ENCODE data around the gene SLC22A2. TPM values are rescaled to one million over a fixed set of nuclear protein-coding genes. Genes with fewer than 3 reads are reported as not detected.

Gene SLC22A2
- total and polyA plus RNA-seq, 9 of the 15 experiments (the other 6 are each of a cell fraction or from before 2014, with no cell fraction given): not detected

- CTCF ChIA-PET (ENCODE audit: low intra/inter-chr PET ratio): no interaction called here
- no peaks in the 10 kb centered on the region for H3K9me1 ChIP-seq (ENCODE audit: control insufficient read depth, insufficient read depth, low read length)
- H3K9me3 ChIP-seq (replicated peaks; ENCODE audit: control insufficient read depth, insufficient read depth, low read depth, low read length): no peaks in the 10 kb centered on the region
- no peaks in the 10 kb centered on the region for H3K4me1 ChIP-seq (replicated peaks in 1 of 2; ENCODE audit: control insufficient read depth in 2 of 2, insufficient read depth in 2 of 2, low read length in 2 of 2)
- ATAC-seq: no peak
- DNase-seq (ENCODE audit: extremely low read depth in 1 of 4, low spot score in 3 of 4): no peak
- BruUV-seq (replicated peaks): no TSS peak
- 1% methylated on average over 6 of the region's 6 CpGs for WGBS (ENCODE audit: insufficient coverage, low coverage, missing lambda C conversion rate)
- no peak for FAIRE-seq
- peaks cover 6 to 26% of the 10 kb centered on the region in 2 experiments; a peak in 4 of 5 replicates for H3K27me3 ChIP-seq (ENCODE audit: control insufficient read depth in 2 of 2, insufficient read depth in 2 of 2, low read length in 2 of 2)
- POLR2A ChIA-PET: no interaction called here
- intact Hi-C loops (cut with micrococcal nuclease) (no loop called here), in situ Hi-C loops (cut with MboI) (no loop called here)
- H3K4me2 ChIP-seq (ENCODE audit: insufficient read depth, low read length): no peak overlapping the region
- no peak overlapping the region for H2AFZ ChIP-seq (ENCODE audit: low read depth, low read length)
- H4K20me1 ChIP-seq (replicated peaks; ENCODE audit: control insufficient read depth, insufficient read depth, low read length): no peaks in the 10 kb centered on the region
- H3K4me3 ChIP-seq: no peak overlapping the region
- H3K79me2 ChIP-seq (ENCODE audit: control insufficient read depth, insufficient read depth, low read length): no peaks in the 10 kb centered on the region
- H3K27ac ChIP-seq (ENCODE audit: extremely low read depth, low read depth, low read length): no peak overlapping the region
- H3K36me3 ChIP-seq (ENCODE audit: control insufficient read depth, insufficient read depth, low read length): no peaks in the 10 kb centered on the region
- H3K9ac ChIP-seq (ENCODE audit: insufficient read depth in 1 of 2, low read depth in 2 of 2, low read length in 2 of 2): no peak overlapping the region
- TF ChIP-seq, protein P1, sequence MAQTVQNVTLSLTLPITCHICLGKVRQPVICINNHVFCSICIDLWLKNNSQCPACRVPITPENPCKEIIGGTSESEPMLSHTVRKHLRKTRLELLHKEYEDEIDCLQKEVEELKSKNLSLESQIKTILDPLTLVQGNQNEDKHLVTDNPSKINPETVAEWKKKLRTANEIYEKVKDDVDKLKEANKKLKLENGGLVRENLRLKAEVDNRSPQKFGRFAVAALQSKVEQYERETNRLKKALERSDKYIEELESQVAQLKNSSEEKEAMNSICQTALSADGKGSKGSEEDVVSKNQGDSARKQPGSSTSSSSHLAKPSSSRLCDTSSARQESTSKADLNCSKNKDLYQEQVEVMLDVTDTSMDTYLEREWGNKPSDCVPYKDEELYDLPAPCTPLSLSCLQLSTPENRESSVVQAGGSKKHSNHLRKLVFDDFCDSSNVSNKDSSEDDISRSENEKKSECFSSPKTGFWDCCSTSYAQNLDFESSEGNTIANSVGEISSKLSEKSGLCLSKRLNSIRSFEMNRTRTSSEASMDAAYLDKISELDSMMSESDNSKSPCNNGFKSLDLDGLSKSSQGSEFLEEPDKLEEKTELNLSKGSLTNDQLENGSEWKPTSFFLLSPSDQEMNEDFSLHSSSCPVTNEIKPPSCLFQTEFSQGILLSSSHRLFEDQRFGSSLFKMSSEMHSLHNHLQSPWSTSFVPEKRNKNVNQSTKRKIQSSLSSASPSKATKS (CRISPR knock-in tag; IDR thresholded peaks at IDR 0.05): no peak
- TF ChIP-seq SUPT5H (IDR thresholded peaks at IDR 0.05) (no peak), TRIM24 (IDR thresholded peaks at IDR 0.05) (no peak), ETV1 (tag; conservative IDR thresholded peaks at IDR 0.05; ENCODE audit: low read depth) (no peak), YY1 (IDR thresholded peaks at IDR 0.05; ENCODE audit: borderline replicate concordance in 1 of 3, control insufficient read depth in 1 of 3, extremely low read depth in 1 of 3, insufficient read depth in 3 of 3, insufficient read length in 1 of 3, insufficient replicate concordance in 2 of 3, low read depth in 1 of 3, low read length in 2 of 3) (no peak), FOXM1 (IDR thresholded peaks at IDR 0.05; ENCODE audit: low read depth) (no peak), FOXM1 (CRISPR knock-in tag; IDR thresholded peaks at IDR 0.05; ENCODE audit: low read depth) (no peak), FIP1L1 (IDR thresholded peaks at IDR 0.05; ENCODE audit: low read depth, low read length, poor library complexity, severe bottlenecking) (no peak), THRB (CRISPR knock-in tag; conservative IDR thresholded peaks at IDR 0.05) (no peak), BHLHE40 (IDR thresholded peaks at IDR 0.05; ENCODE audit: low read length) (no peak), RCOR1 (IDR thresholded peaks at IDR 0.05; ENCODE audit: borderline replicate concordance in 1 of 2, low read depth in 2 of 2, low read length in 2 of 2) (no peak), U2AF1 (optimal IDR thresholded peaks at IDR 0.05; ENCODE audit: low read depth, low read length) (no peak), EGR1 (conservative IDR thresholded peaks at IDR 0.05) (no peak), BCL6 (CRISPR knock-in tag; IDR thresholded peaks at IDR 0.05) (no peak), ZBTB9 (CRISPR knock-in tag; IDR thresholded peaks at IDR 0.05) (no peak)
Measured at GRCh38 chr6:160270347-160270746, 11.7 kb upstream of the SLC22A2 start.

Measured in K562 (cell line).